Measurements from ENCODE around the gene CFTR.
"Not testable (repeated sequence)": the region's sequence is repeated elsewhere in the genome, so short reads cannot be mapped to it uniquely, and the experiment has no call there.

The CFTR gene

GRCh38 chr7:117698018-117698417 lies 218.2 kb downstream of the CFTR start:
- no peak for DNase-seq

- DNase-seq, result no peak
Measured at GRCh38 chr7:117704063-117704462, 224.2 kb downstream of the CFTR start.

GRCh38 chr7:117705630-117706029 lies 225.8 kb downstream of the CFTR start:
- no peak for DNase-seq

GRCh38 chr7:117706210-117706609 lies 226.4 kb downstream of the CFTR start:
- DNase-seq, result no peak

GRCh38 chr7:117707080-117707479 lies 227.3 kb downstream of the CFTR start:
- no peak for DNase-seq

- not testable (repeated sequence) for DNase-seq
Measured at GRCh38 chr7:117708173-117708572, 228.3 kb downstream of the CFTR start.

GRCh38 chr7:117711556-117711955 lies 231.7 kb downstream of the CFTR start:
- DNase-seq, result peak; percentile 6

- DNase-seq, result peak; percentile 41
Measured at GRCh38 chr7:117715784-117716445, 236.1 kb downstream of the CFTR start.

GRCh38 chr7:117716707-117717299 lies 237.0 kb downstream of the CFTR start:
- no peak for DNase-seq

- no peak for DNase-seq
Measured at GRCh38 chr7:117717357-117717756, 237.5 kb downstream of the CFTR start.

Data from activated CD4-positive, alpha-beta T cell treated with anti-CD3 and anti-CD28 coated beads, Interleukin-2, amount 50 U/mL, for 16 hours (primary cell).